H9 (cell line): ENCODE data around the gene NFILZ. TPM values are rescaled to one million over a fixed set of nuclear protein-coding genes. Genes with fewer than 3 reads are reported as not detected.

Experiments
- DNase-seq: peaks from one replicate; pipeline ENCODE4 v3.0.0-alpha.2; 2017
- H2AFZ ChIP-seq: one replicate; pipeline ENCODE4 v1.6.1; 2013; ENCODE audit warnings: mild to moderate bottlenecking, low read length, control low read depth, moderate library complexity
- H2AK5ac ChIP-seq: 2 replicates; pipeline ENCODE4 v1.6.1; 2013; ENCODE audit warnings: low read length, control low read depth, mixed read lengths; ENCODE audit not compliant: insufficient read length
- H2BK120ac ChIP-seq: one replicate; pipeline ENCODE4 v1.6.1; 2013; ENCODE audit warnings: low read depth, mild to moderate bottlenecking, low read length, control low read depth, inconsistent platforms; ENCODE audit not compliant: poor library complexity, severe bottlenecking
- H2BK12ac ChIP-seq: 2 replicates; pipeline ENCODE4 v1.6.1; 2013; ENCODE audit warnings: low read length, control low read depth, mixed read lengths, low read depth; ENCODE audit not compliant: insufficient read length
- H2BK15ac ChIP-seq: 2 replicates; pipeline ENCODE4 v1.6.1; 2013; ENCODE audit warnings: low read depth, low read length, control low read depth
- H2BK20ac ChIP-seq: one replicate; pipeline ENCODE4 v1.6.1; 2013; ENCODE audit warnings: low read depth, mild to moderate bottlenecking, low read length, control low read depth, inconsistent platforms; ENCODE audit not compliant: poor library complexity, severe bottlenecking
- H2BK5ac ChIP-seq: 2 replicates; pipeline ENCODE4 v1.6.1; 2013; ENCODE audit warnings: low read length, control low read depth, mixed read lengths; ENCODE audit not compliant: insufficient read length
- H3K14ac ChIP-seq: 2 replicates; pipeline ENCODE4 v1.6.1; 2013; ENCODE audit warnings: low read length, control low read depth; ENCODE audit not compliant: insufficient read depth
- H3K18ac ChIP-seq: 2 replicates; pipeline ENCODE4 v1.6.1; 2013; ENCODE audit warnings: low read depth, mild to moderate bottlenecking, mixed read lengths, low read length, control low read depth; ENCODE audit not compliant: insufficient read length
- H3K23ac ChIP-seq: 2 replicates; pipeline ENCODE4 v1.6.1; 2013; ENCODE audit warnings: low read length, control low read depth, mixed read lengths, low read depth; ENCODE audit not compliant: insufficient read length
- H3K23me2 ChIP-seq: 2 replicates; pipeline ENCODE4 v1.6.1; 2013; ENCODE audit warnings: low read depth, mild to moderate bottlenecking, mixed read lengths, low read length, control low read depth; ENCODE audit not compliant: insufficient read length, poor library complexity, severe bottlenecking
- H3K27ac ChIP-seq: 2 replicates; pipeline ENCODE4 v1.5.1; 2013; ENCODE audit warnings: low read length, control low read depth, mixed read lengths, low read depth; ENCODE audit not compliant: insufficient read length
- H3K27me3 ChIP-seq: 2 replicates; pipeline ENCODE4 v1.6.1; 2013; ENCODE audit warnings: low read length, control low read depth, inconsistent platforms; ENCODE audit not compliant: insufficient read depth
- H3K4ac ChIP-seq: 2 replicates; pipeline ENCODE4 v1.6.1; 2013; ENCODE audit warnings: low read depth, mild to moderate bottlenecking, control low read depth, inconsistent platforms, low read length, moderate library complexity
- H3K4me1 ChIP-seq: 2 replicates; pipeline ENCODE4 v1.6.1; 2013; ENCODE audit warnings: low read length, control low read depth, inconsistent platforms; ENCODE audit not compliant: insufficient read depth
- H3K4me2 ChIP-seq: 2 replicates; pipeline ENCODE4 v1.6.1; 2013; ENCODE audit warnings: low read length, control low read depth, mixed read lengths; ENCODE audit not compliant: insufficient read length, insufficient read depth
- H3K56ac ChIP-seq: 2 replicates; pipeline ENCODE4 v1.6.1; 2013; ENCODE audit warnings: low read depth, mild to moderate bottlenecking, mixed read lengths, low read length, control low read depth; ENCODE audit not compliant: insufficient read length
- H3K79me1 ChIP-seq: 2 replicates; pipeline ENCODE4 v1.6.1; 2013; ENCODE audit warnings: low read depth, mild to moderate bottlenecking, moderate library complexity, low read length, control low read depth, inconsistent platforms; ENCODE audit not compliant: insufficient read depth, poor library complexity, severe bottlenecking
- H3K79me2 ChIP-seq: 2 replicates; pipeline ENCODE4 v1.6.1; 2013; ENCODE audit warnings: low read length, control low read depth, inconsistent platforms; ENCODE audit not compliant: insufficient read depth
- H3K9ac ChIP-seq: 2 replicates; pipeline ENCODE4 v1.6.1; 2013; ENCODE audit warnings: low read length, control low read depth, mixed read lengths; ENCODE audit not compliant: insufficient read length; ENCODE audit errors: extremely low read depth
- H3K9me3 ChIP-seq: one replicate; pipeline ENCODE4 v1.6.1; 2013; ENCODE audit warnings: low read depth, low read length, inconsistent platforms; ENCODE audit not compliant: control insufficient read depth
- H3T11ph ChIP-seq: one replicate; pipeline ENCODE4 v1.6.1; 2013; ENCODE audit warnings: mild to moderate bottlenecking, low read length, control low read depth, inconsistent platforms
- H4K20me1 ChIP-seq: one replicate; pipeline ENCODE4 v1.6.1; 2013; ENCODE audit not compliant: control insufficient read depth, insufficient read length, insufficient read depth
- H4K5ac ChIP-seq: 2 replicates; pipeline ENCODE4 v1.6.1; 2013; ENCODE audit warnings: low read depth, mild to moderate bottlenecking, mixed read lengths, low read length, control low read depth; ENCODE audit not compliant: insufficient read length
- H4K8ac ChIP-seq: replicated peaks from 2 replicates; pipeline ENCODE4 v1.6.1; 2013; ENCODE audit warnings: low read length, control low read depth, mixed read lengths, low read depth; ENCODE audit not compliant: insufficient read length
- H4K91ac ChIP-seq: 2 replicates; pipeline ENCODE4 v1.6.1; 2013; ENCODE audit warnings: low read depth, mild to moderate bottlenecking, moderate library complexity, mixed read lengths, low read length, control low read depth; ENCODE audit not compliant: insufficient read length
- H3K27ac Mint-ChIP-seq, 3 experiments: 2 replicates in 2 of 3; 3 replicates in 1 of 3; pipeline ENCODE4 v1.8.0; 2020 to 2021; ENCODE audit warnings: mixed read lengths in 3 of 3, mild to moderate bottlenecking in 1 of 3, moderate library complexity in 1 of 3
- H3K27me3 Mint-ChIP-seq: 2 replicates; pipeline ENCODE4 v1.8.0; 2021; ENCODE audit warnings: low read depth, mild to moderate bottlenecking, moderate library complexity, mixed read lengths
- H3K36me3 Mint-ChIP-seq, 3 experiments: 2 replicates in 2 of 3; 3 replicates in 1 of 3; pipeline ENCODE4 v1.8.0; 2020 to 2021; ENCODE audit warnings: low read depth in 3 of 3, mixed read lengths in 3 of 3; ENCODE audit not compliant: insufficient read depth in 1 of 3
- H3K4me1 Mint-ChIP-seq, 2 experiments: 2 replicates each; pipeline ENCODE4 v1.8.0; 2020; ENCODE audit warnings: mixed read lengths in 2 of 2
- H3K4me3 Mint-ChIP-seq, 2 experiments: 2 replicates in 1 of 2; 3 replicates in 1 of 2; pipeline ENCODE4 v1.8.0; 2020 to 2021; ENCODE audit warnings: mild to moderate bottlenecking in 2 of 2, mixed read lengths in 2 of 2, moderate library complexity in 1 of 2
- H3K9me3 Mint-ChIP-seq, 2 experiments: 2 replicates in 1 of 2; 3 replicates in 1 of 2; pipeline ENCODE4 v1.8.0; 2020; ENCODE audit warnings: mild to moderate bottlenecking in 2 of 2, mixed read lengths in 2 of 2, moderate library complexity in 1 of 2
- CTCF ChIP-seq: fragments of 200-600 bp; sonication (generic); conservative IDR thresholded peaks from 3 replicates; pipeline ENCODE4 v1.8.0; 2021; ENCODE audit warnings: antibody characterized with exemption, mild to moderate bottlenecking
- WGBS: extraction: QIAGEN DNeasy Blood & Tissue Kit; methylation state at CpG from one replicate; pipeline ENCODE4 v1.1.7; 2013; ENCODE audit warnings: missing lambda C conversion rate, low lambda C conversion rate, mixed read lengths; ENCODE audit not compliant: insufficient read length; ENCODE audit errors: extremely low coverage; 5-methylcytosine and 5-hydroxymethylcytosine counted together
- total RNA-seq: library from RNA; stranded (reverse); gene quantifications from 2 replicates; pipeline ENCODE4 v1.2.1, GENCODE V29; 2021

Gene NFILZ
- total RNA-seq, 1 experiment from 2014 or later, result not detected

DNA sequence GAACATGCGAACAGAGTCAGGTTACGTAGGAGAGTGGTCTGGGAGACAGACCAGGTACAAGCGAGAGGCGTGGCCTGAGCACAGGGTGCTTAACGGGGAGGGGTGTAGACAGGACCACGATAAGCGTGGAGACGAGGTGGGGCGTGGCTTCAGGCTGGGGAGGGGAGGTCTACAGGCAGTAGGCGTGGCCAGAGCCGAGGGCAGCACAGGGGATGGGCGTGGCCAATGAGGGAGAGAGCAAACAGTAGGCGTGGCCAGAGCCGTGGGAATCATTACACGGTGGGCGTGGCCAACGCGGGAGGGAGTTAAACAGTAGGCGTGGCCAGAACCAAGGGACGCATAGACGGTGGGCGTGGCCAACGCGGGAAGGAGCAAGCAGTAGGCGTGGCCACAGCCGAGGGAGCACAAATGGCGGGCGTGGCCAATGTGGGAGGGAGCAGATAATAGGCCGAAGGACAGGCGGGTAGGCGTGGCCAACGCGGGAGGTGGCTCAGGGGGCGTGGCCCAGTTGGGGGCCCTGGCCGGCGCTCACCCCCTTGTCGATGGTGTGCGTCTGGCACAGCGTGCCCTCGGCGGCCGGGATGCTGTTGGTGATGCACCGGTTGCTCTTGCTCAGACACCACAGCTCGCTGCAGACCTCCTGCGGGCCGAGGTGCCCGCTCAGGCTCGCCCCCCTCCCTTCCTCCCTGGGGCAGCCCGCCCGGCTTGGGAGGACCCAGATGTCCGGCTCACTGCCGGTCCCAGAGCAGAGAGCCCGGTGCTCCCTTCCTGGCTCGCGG, 38.0 kb upstream of the NFILZ start:
- Histone ChIP-seq H3K79me2 (no peaks in the 10 kb centered on the region), H3K27me3 (no peaks in the 10 kb centered on the region; the same call in 1 of the 2 replicates), H4K91ac (no peak overlapping the region), H3K56ac (no peak overlapping the region), H3K4me2 (peak overlapping the region; percentile 59), H2BK120ac (no peak overlapping the region), H2AFZ (no peak overlapping the region), H3K9me3 (no peaks in the 10 kb centered on the region), H3K9ac (no peak overlapping the region), H2BK5ac (no peak overlapping the region), H3K27ac (no peak overlapping the region), H3K14ac (no peak overlapping the region), H3K23ac (no peak overlapping the region), H3K23me2 (peaks cover 6% of the 10 kb centered on the region), H4K5ac (no peak overlapping the region), H3K18ac (no peak overlapping the region), H2BK12ac (no peak overlapping the region), H2BK20ac (no peak overlapping the region), H3T11ph (no peak overlapping the region), H4K20me1 (no peaks in the 10 kb centered on the region), H4K8ac (no peak overlapping the region), H3K79me1 (no peaks in the 10 kb centered on the region), H2BK15ac (no peak overlapping the region), H2AK5ac (no peak overlapping the region), H3K4me1 (no peaks in the 10 kb centered on the region), H3K4ac (no peak overlapping the region)
- Mint-ChIP-seq H3K27ac (peak overlapping the region in 1 of 3 experiments; percentile 72; a peak in 2 of 7 replicates), H3K27me3 (peaks cover 46% of the 10 kb centered on the region), H3K9me3 (peaks cover 12 to 15% of the 10 kb centered on the region in 2 experiments; a peak in 4 of 5 replicates), H3K4me1 (peaks cover 5 to 13% of the 10 kb centered on the region in 2 experiments), H3K36me3 (peaks cover 0 to 29% (median 22%) of the 10 kb centered on the region in 3 experiments; a peak in 6 of 7 replicates), H3K4me3 (peak overlapping the region; percentile 66 to 84)
- no CpG with 5 or more reads among the region's 55 CpGs for WGBS
- TF ChIP-seq CTCF, result no peak
- DNase-seq, result peak; percentile 100
